WTC11 (cell line): ENCODE data around the gene MOSMO. TPM values are rescaled to one million over a fixed set of nuclear protein-coding genes. Genes with fewer than 3 reads are reported as not detected.
A peak's percentile ranks its signal among the peaks of the same experiment; 100 is the strongest.

Experiments
- ATAC-seq: fragments of 200-7000 bp; cut with Tn5 transposase; 2 replicates; pipeline ENCODE4 v1.10.0; 2021; ENCODE audit warnings: mild to moderate bottlenecking, moderate library complexity
- CTCF ChIA-PET: fragments of 300-600 bp; sonication (Branson Sonifier 250); formaldehyde crosslinking; loops from one replicate; lab custom pipeline; 2021; ENCODE audit warnings: antibody characterized with exemption; lab: Charles Lee
- POLR2A ChIA-PET: fragments of 350-600 bp; sonication (Branson Sonifier 250); formaldehyde crosslinking; loops from one replicate; lab custom pipeline; 2021; ENCODE audit warnings: antibody characterized with exemption; lab: Charles Lee
- DNase-seq: peaks from one replicate; pipeline ENCODE4 v3.0.0; 2021; ENCODE audit warnings: low spot score
- H3K27ac Mint-ChIP-seq: 2 replicates; pipeline ENCODE4 v1.8.0; 2021; ENCODE audit warnings: mixed read lengths
- H3K27me3 Mint-ChIP-seq: 2 replicates; pipeline ENCODE4 v1.8.0; 2021; ENCODE audit warnings: low read depth, mild to moderate bottlenecking, moderate library complexity, mixed read lengths
- H3K36me3 Mint-ChIP-seq: 2 replicates; pipeline ENCODE4 v1.8.0; 2021; ENCODE audit warnings: mixed read lengths
- H3K4me1 Mint-ChIP-seq: 2 replicates; pipeline ENCODE4 v1.8.0; 2022; ENCODE audit warnings: mixed read lengths
- H3K4me3 Mint-ChIP-seq: 2 replicates; pipeline ENCODE4 v1.8.0; 2021; ENCODE audit warnings: mild to moderate bottlenecking, moderate library complexity, mixed read lengths
- H3K9me3 Mint-ChIP-seq: 2 replicates; pipeline ENCODE4 v1.8.0; 2021; ENCODE audit warnings: mixed read lengths
- ARID4B ChIP-seq: sonication (generic); formaldehyde crosslinking; IDR thresholded peaks from 2 replicates; pipeline ENCODE4 v1.8.0; 2023; ENCODE audit warnings: missing genetic modification reagents, mild to moderate bottlenecking, borderline replicate concordance
- CREM ChIP-seq: sonication (generic); formaldehyde crosslinking; IDR thresholded peaks from 2 replicates; pipeline ENCODE4 v1.8.1; 2022; ENCODE audit warnings: mild to moderate bottlenecking, missing genetic modification reagents, moderate library complexity
- CTCF ChIP-seq: fragments of 200-600 bp; IDR thresholded peaks from 2 replicates; pipeline ENCODE4 v1.8.0; 2022; ENCODE audit warnings: antibody characterized with exemption
- EMX1 ChIP-seq: fragments of 250-450 bp; sonication (Bioruptor Pico); IDR thresholded peaks from 2 replicates; pipeline ENCODE4 v1.8.0; 2021; ENCODE audit warnings: mild to moderate bottlenecking
- ERG ChIP-seq: fragments of 250-450 bp; sonication (Bioruptor Pico); IDR thresholded peaks from 2 replicates; pipeline ENCODE4 v1.8.0; 2021; ENCODE audit warnings: mild to moderate bottlenecking
- FOXK1 ChIP-seq: sonication (generic); formaldehyde crosslinking; IDR thresholded peaks from 2 replicates; pipeline ENCODE4 v1.8.0; 2022; ENCODE audit warnings: mild to moderate bottlenecking, moderate library complexity, missing genetic modification reagents
- KAT7 ChIP-seq: sonication (generic); formaldehyde crosslinking; IDR thresholded peaks from 2 replicates; pipeline ENCODE4 v1.8.1; 2023; ENCODE audit warnings: missing genetic modification reagents, mild to moderate bottlenecking, borderline replicate concordance
- MXD4 ChIP-seq: fragments of 250-450 bp; sonication (Bioruptor Pico); IDR thresholded peaks from 2 replicates; pipeline ENCODE4 v1.8.0; 2021; ENCODE audit warnings: mild to moderate bottlenecking, moderate library complexity, borderline replicate concordance
- NFATC4 ChIP-seq: fragments of 250-450 bp; sonication (Bioruptor Pico); IDR thresholded peaks from 2 replicates; pipeline ENCODE4 v1.9.0; 2021; ENCODE audit warnings: mild to moderate bottlenecking
- OVOL2 ChIP-seq: fragments of 250-450 bp; sonication (Bioruptor Pico); IDR thresholded peaks from 2 replicates; pipeline ENCODE4 v1.9.0; 2021; ENCODE audit warnings: mild to moderate bottlenecking, borderline replicate concordance
- PREB ChIP-seq: sonication (generic); formaldehyde crosslinking; IDR thresholded peaks from 2 replicates; pipeline ENCODE4 v1.8.1; 2022; ENCODE audit warnings: mild to moderate bottlenecking, missing genetic modification reagents, moderate library complexity, borderline replicate concordance
- PRRX2 ChIP-seq: fragments of 250-450 bp; sonication (Bioruptor Pico); IDR thresholded peaks from 2 replicates; pipeline ENCODE4 v1.8.0; 2021; ENCODE audit warnings: mild to moderate bottlenecking
- RELA ChIP-seq: sonication (generic); formaldehyde crosslinking; IDR thresholded peaks from 2 replicates; pipeline ENCODE4 v1.8.1; 2022; ENCODE audit warnings: missing genetic modification reagents, mild to moderate bottlenecking, borderline replicate concordance
- RORB ChIP-seq: fragments of 250-450 bp; sonication (Bioruptor Pico); IDR thresholded peaks from 2 replicates; pipeline ENCODE4 v1.9.0; 2021; ENCODE audit warnings: mild to moderate bottlenecking
- SMAD4 ChIP-seq: sonication (generic); formaldehyde crosslinking; IDR thresholded peaks from 2 replicates; pipeline ENCODE4 v1.8.0; 2022; ENCODE audit warnings: mild to moderate bottlenecking, missing genetic modification reagents
- ZMAT4 ChIP-seq: fragments of 250-450 bp; sonication (Bioruptor Pico); IDR thresholded peaks from 2 replicates; pipeline ENCODE4 v1.9.0; 2021; ENCODE audit warnings: mild to moderate bottlenecking
- ZNF138 ChIP-seq: sonication (generic); formaldehyde crosslinking; conservative IDR thresholded peaks from 2 replicates; pipeline ENCODE4 v1.8.1; 2022; ENCODE audit warnings: mild to moderate bottlenecking, moderate library complexity, missing genetic modification reagents
- ZNF317 ChIP-seq: sonication (generic); formaldehyde crosslinking; IDR thresholded peaks from 2 replicates; pipeline ENCODE4 v1.8.1; 2023; ENCODE audit warnings: low read depth, mild to moderate bottlenecking, moderate library complexity, missing genetic modification reagents, borderline replicate concordance
- ZNF396 ChIP-seq: fragments of 250-450 bp; sonication (Bioruptor Pico); IDR thresholded peaks from 2 replicates; pipeline ENCODE4 v1.8.0; 2021; ENCODE audit warnings: mild to moderate bottlenecking, moderate library complexity, borderline replicate concordance
- ZNF425 ChIP-seq: fragments of 250-450 bp; sonication (Bioruptor Pico); conservative IDR thresholded peaks from 2 replicates; pipeline ENCODE4 v1.9.0; 2021; ENCODE audit warnings: mild to moderate bottlenecking
- total RNA-seq: library from RNA; stranded (reverse); gene quantifications from 3 replicates; pipeline ENCODE4 v1.2.3, GENCODE V29; 2021

Gene MOSMO
- total RNA-seq, 1 experiment from 2014 or later: 10.7 TPM

GRCh38 chr16:22089910-22090309 lies 82.0 kb downstream of the MOSMO start:
- H3K4me1 Mint-ChIP-seq: peaks cover 10% of the 10 kb centered on the region
- TF ChIP-seq NFATC4 (CRISPR knock-in tag): no peak
- TF ChIP-seq FOXK1 (CRISPR knock-in tag): no peak
- TF ChIP-seq RORB (CRISPR knock-in tag): no peak
- no peak for TF ChIP-seq CTCF
- no peak for TF ChIP-seq CREM (CRISPR knock-in tag)
- TF ChIP-seq ARID4B (CRISPR knock-in tag): no peak
- no peak for TF ChIP-seq PREB (CRISPR knock-in tag)
- TF ChIP-seq MXD4: no peak
- no peak for TF ChIP-seq ZNF317 (CRISPR knock-in tag)
- no peak for TF ChIP-seq ERG (CRISPR knock-in tag)
- TF ChIP-seq ZNF396: no peak
- TF ChIP-seq EMX1 (CRISPR knock-in tag): no peak
- no peak for TF ChIP-seq KAT7 (CRISPR knock-in tag)
- TF ChIP-seq, all 79 proteins: peak for 0
- DNase-seq: no peak
- no peak for ATAC-seq
- CTCF ChIA-PET: interaction anchor here (0.7 to 3.7 kb wide), 10 partner anchors 9 to 99 kb away, joined by 3 to 42 read pairs (median 4); no protein-coding TSS in a partner anchor
- POLR2A ChIA-PET: no interaction called here
- 0 out of 2 replicates have a peak overlapping the region, but pooled peaks have one; percentile 26 for H3K27ac Mint-ChIP-seq
- H3K27me3 Mint-ChIP-seq: no peaks in the 10 kb centered on the region; the same call in 1 of the 2 replicates
- no peak overlapping the region for H3K4me3 Mint-ChIP-seq
- H3K9me3 Mint-ChIP-seq: no peaks in the 10 kb centered on the region
- H3K36me3 Mint-ChIP-seq: no peaks in the 10 kb centered on the region

- TF ChIP-seq ZNF138 (no peak), ZNF425 (CRISPR knock-in tag) (no peak), ZMAT4 (CRISPR knock-in tag) (no peak), RORB (CRISPR knock-in tag) (no peak), RELA (CRISPR knock-in tag) (no peak), SMAD4 (CRISPR knock-in tag) (no peak), PRRX2 (no peak), OVOL2 (CRISPR knock-in tag) (no peak), EMX1 (CRISPR knock-in tag) (no peak)
- ChIA-PET CTCF (interaction anchor here (0.6 to 4.4 kb wide), 8 partner anchors 14 to 102 kb away, joined by 3 to 56 read pairs (median 4); partner anchors contain the start of gene MOSMO), POLR2A (no interaction called here)
- ATAC-seq: no peak; the same call in 1 of the 2 replicates
- Mint-ChIP-seq H3K36me3 (no peaks in the 10 kb centered on the region), H3K9me3 (no peaks in the 10 kb centered on the region), H3K27ac (peak overlapping the region; percentile 37; the same call in 1 of the 2 replicates), H3K27me3 (no peaks in the 10 kb centered on the region; the same call in 1 of the 2 replicates), H3K4me3 (no peak overlapping the region), H3K4me1 (peaks cover 10% of the 10 kb centered on the region)
- DNase-seq: no peak
Observed at GRCh38 chr16:22091721-22092120, 83.8 kb downstream of the MOSMO start.
